GM12878 (cell line): ENCODE data around the gene HBD. TPM values are rescaled to one million over a fixed set of nuclear protein-coding genes. Genes with fewer than 3 reads are reported as not detected.
"Not testable (repeated sequence)": the region's sequence is repeated elsewhere in the genome, so short reads cannot be mapped to it uniquely, and the experiment has no call there.

ENCODE experiments used
- ATAC-seq: fragments of 200-7000 bp; cut with Tn5 transposase; 3 replicates; pipeline ENCODE4 v1.9.1; 2020; ENCODE audit warnings: mild to moderate bottlenecking, moderate library complexity
- BruUV-seq: library from RNA; stranded (reverse); fragments of 400-500 nt; replicated peaks from 2 replicates; lab custom pipeline; 2021; lab: Mats Ljungman, UMichigan
- CTCF ChIA-PET: fragments of 300-600 bp; sonication (Branson Sonifier 250); formaldehyde crosslinking; extraction: SDS; loops from one replicate; lab custom pipeline; 2021; ENCODE audit warnings: inconsistent platforms; lab: Yijun Ruan, JAX
- POLR2A ChIA-PET: fragments of 350-600 bp; formaldehyde crosslinking; extraction: SDS; loops from one replicate; lab custom pipeline; 2021; ENCODE audit warnings: inconsistent platforms; lab: Charles Lee
- RAD21 ChIA-PET: fragments of 300-600 bp; sonication (Branson Sonifier 250); formaldehyde crosslinking; loops from one replicate; lab custom pipeline; 2023; ENCODE audit warnings: antibody characterized with exemption; ENCODE audit not compliant: unreplicated experiment; lab: Charles Lee
- SMC1A ChIA-PET: fragments of 300-600 bp; sonication (Branson Sonifier 250); formaldehyde crosslinking; loops from one replicate; lab custom pipeline; 2023; ENCODE audit not compliant: unreplicated experiment, uncharacterized antibody; lab: Charles Lee
- DNase-seq: peaks from one replicate; pipeline ENCODE4 v3.0.0-alpha.2; 2011; ENCODE audit warnings: low read depth, low spot score
- FAIRE-seq: peaks from 3 replicates; lab custom pipeline; 2011; peaks lifted over from hg19 to GRCh38; lab: Jason Lieb, UNC
- H2AFZ ChIP-seq: 2 replicates; pipeline ENCODE4 v1.6.0; 2011; ENCODE audit warnings: low read depth, low read length, control low read depth; ENCODE audit not compliant: control insufficient read depth
- H3K27ac ChIP-seq: 2 replicates; pipeline ENCODE4 v1.5.1; 2011; ENCODE audit warnings: control low read depth; ENCODE audit not compliant: control insufficient read depth, insufficient read depth
- H3K27me3 ChIP-seq, 2 experiments: replicated peaks in 1 of 2; 2 replicates each; pipeline versions ENCODE4 v1.6.0 to v1.6.1; 2011; ENCODE audit warnings: low read length in 1 of 2; ENCODE audit not compliant: control insufficient read depth in 2 of 2, insufficient read depth in 2 of 2
- H3K36me3 ChIP-seq, 2 experiments: 2 replicates each; pipeline ENCODE4 v1.5.1; 2011; ENCODE audit warnings: low read length in 1 of 2; ENCODE audit not compliant: control insufficient read depth in 2 of 2, insufficient read depth in 2 of 2
- H3K4me1 ChIP-seq: 2 replicates; pipeline ENCODE4 v1.6.1; 2011; ENCODE audit warnings: mild to moderate bottlenecking, low read length, moderate library complexity, mixed read lengths; ENCODE audit not compliant: control insufficient read depth, insufficient read depth
- H3K4me2 ChIP-seq: 2 replicates; pipeline ENCODE4 v1.6.0; 2011; ENCODE audit warnings: control low read depth; ENCODE audit not compliant: control insufficient read depth, insufficient read depth
- H3K4me3 ChIP-seq: fragments of 200-600 bp; sonication (generic); 2 replicates; pipeline ENCODE4 v1.5.1; 2016
- H3K79me2 ChIP-seq: 2 replicates; pipeline ENCODE4 v1.6.0; 2011; ENCODE audit warnings: low read length; ENCODE audit not compliant: control insufficient read depth, insufficient read depth
- H3K9ac ChIP-seq: 2 replicates; pipeline ENCODE4 v1.8.0; 2011; ENCODE audit warnings: low read length, control low read depth, mixed read lengths; ENCODE audit not compliant: control insufficient read depth, insufficient read depth
- H3K9me3 ChIP-seq: replicated peaks from 3 replicates; pipeline ENCODE4 v1.5.1; 2011; ENCODE audit warnings: mild to moderate bottlenecking, low read length; ENCODE audit not compliant: control insufficient read depth, insufficient read depth
- H4K20me1 ChIP-seq: 2 replicates; pipeline ENCODE4 v1.6.0; 2011; ENCODE audit not compliant: control insufficient read depth, insufficient read depth
- BRCA1 ChIP-seq: IDR thresholded peaks from 2 replicates; pipeline ENCODE4 v1.6.1; 2011; ENCODE audit warnings: low read depth, low read length, improper control_type of control experiment
- DPF2 ChIP-seq: fragments of 450-650 bp; IDR thresholded peaks from 2 replicates; pipeline ENCODE4 v1.6.1; 2017; ENCODE audit warnings: mild to moderate bottlenecking
- HDAC6 ChIP-seq: fragments of 200-600 bp; sonication (generic); IDR thresholded peaks from one replicate; pipeline ENCODE4 v1.8.0; 2017; ENCODE audit warnings: antibody characterized with exemption; ENCODE audit not compliant: unreplicated experiment
- PAX5 ChIP-seq: IDR thresholded peaks from 2 replicates; pipeline ENCODE4 v1.6.1; 2011; ENCODE audit warnings: low read depth, low read length, borderline replicate concordance
- PAX8 ChIP-seq: fragments of 450-650 bp; IDR thresholded peaks from 2 replicates; pipeline ENCODE4 v1.6.1; 2017; ENCODE audit warnings: mild to moderate bottlenecking, moderate library complexity
- PML ChIP-seq: IDR thresholded peaks from 2 replicates; pipeline ENCODE4 v1.6.1; 2012; ENCODE audit warnings: low read length, inconsistent platforms
- ZNF24 ChIP-seq: fragments of 450-650 bp; IDR thresholded peaks from 2 replicates; pipeline ENCODE4 v1.6.1; 2017; ENCODE audit warnings: antibody characterized with exemption, mild to moderate bottlenecking
- WGBS: methylation state at CpG from one replicate; pipeline ENCODE4 v1.1.6; 2016; ENCODE audit warnings: low lambda C conversion rate; ENCODE audit not compliant: insufficient replicate concordance, insufficient coverage; ENCODE audit errors: missing lambda C conversion rate; 5-methylcytosine and 5-hydroxymethylcytosine counted together
- in situ Hi-C: fragments of 300-500 bp; cut with MboI; formaldehyde crosslinking; loops from 9 replicates; pipeline ENCODE4 v1.14.3; 2018; ENCODE audit warnings: mixed read lengths
- intact Hi-C: fragments of 100-400 bp; cut with micrococcal nuclease; formaldehyde crosslinking; loops from one replicate; pipeline ENCODE4 v1.14.2; 2022; ENCODE audit not compliant: unreplicated experiment
- polyA plus RNA-seq, 11 experiments: library from polyadenylated mRNA; depleted of rRNA in 4 of 11; unstranded in 6 of 11; stranded (reverse) in 5 of 11; fragments of >200 nt; fragmentation: Nextera tagmentation in 4 of 11; fragmentation: Illumina TruSeq in 1 of 11; extraction: Ambion mirVana in 4 of 11; extraction: Trizol in 1 of 11; gene quantifications; 1 replicate in 1 of 11; 2 replicates in 10 of 11; pipeline versions ENCODE4 v1.2.1 to v1.2.3, GENCODE V29; 2011 to 2016; ENCODE audit warnings: inconsistent platforms in 2 of 11, missing spikeins in 2 of 11, low read depth in 1 of 11
- total RNA-seq, 4 experiments: library from RNA; depleted of rRNA in 3 of 4; stranded (reverse); fragments of >200 nt in 3 of 4; fragmentation: Illumina TruSeq in 1 of 4; extraction: Trizol in 1 of 4; gene quantifications; 2 replicates each; pipeline versions ENCODE4 v1.2.1 to v1.2.3, GENCODE V29; 2013 to 2021
- TF ChIP-seq, protein P1 (sequence below): fragments of 450-650 bp; IDR thresholded peaks from 2 replicates; pipeline ENCODE4 v1.6.1; 2017; ENCODE audit warnings: mild to moderate bottlenecking, moderate library complexity

HBD gene
- total and polyA plus RNA-seq, 10 of the 15 experiments (the other 5 are each of a cell fraction or from before 2014, with no cell fraction given): 0.11 to 0.32 TPM; not detected in 8

DNA sequence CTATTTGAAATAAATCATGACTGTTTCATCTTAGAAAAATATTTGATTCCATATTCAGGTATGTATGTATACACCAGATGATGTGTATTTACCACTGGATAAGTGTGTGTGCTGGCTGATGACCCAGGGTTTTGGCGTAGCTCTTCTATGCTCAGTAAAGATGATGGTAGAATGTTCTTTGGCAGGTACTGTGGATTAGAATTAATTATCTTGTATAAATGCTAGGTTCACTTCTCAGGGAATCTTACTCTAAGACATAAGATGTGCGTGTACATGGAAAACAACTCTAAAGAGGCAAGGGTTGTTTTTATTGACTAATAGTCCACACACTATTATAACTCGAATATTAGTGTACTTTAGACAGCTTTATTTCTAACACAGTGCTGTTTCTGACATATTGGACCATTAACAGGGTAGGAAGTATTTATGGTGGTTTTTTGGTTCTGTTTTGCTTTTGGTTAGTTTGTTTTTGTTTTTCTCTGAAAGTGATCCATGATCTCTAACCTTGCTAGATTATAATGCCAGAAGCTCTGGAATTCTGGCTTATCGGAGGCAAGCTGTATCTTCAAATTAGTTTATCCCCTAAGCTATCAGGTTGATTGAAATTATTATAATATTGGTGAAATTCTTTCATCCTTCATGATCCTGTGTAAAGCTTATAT, 16.4 kb upstream of the HBD start (continued):
- no peak for TF ChIP-seq PAX5
- TF ChIP-seq PAX8: no peak
- no peak for TF ChIP-seq PML
- TF ChIP-seq ZNF24: no peak
- no peak for TF ChIP-seq HDAC6
- TF ChIP-seq BRCA1: no peak
- TF ChIP-seq DPF2: no peak
- TF ChIP-seq, protein P1, sequence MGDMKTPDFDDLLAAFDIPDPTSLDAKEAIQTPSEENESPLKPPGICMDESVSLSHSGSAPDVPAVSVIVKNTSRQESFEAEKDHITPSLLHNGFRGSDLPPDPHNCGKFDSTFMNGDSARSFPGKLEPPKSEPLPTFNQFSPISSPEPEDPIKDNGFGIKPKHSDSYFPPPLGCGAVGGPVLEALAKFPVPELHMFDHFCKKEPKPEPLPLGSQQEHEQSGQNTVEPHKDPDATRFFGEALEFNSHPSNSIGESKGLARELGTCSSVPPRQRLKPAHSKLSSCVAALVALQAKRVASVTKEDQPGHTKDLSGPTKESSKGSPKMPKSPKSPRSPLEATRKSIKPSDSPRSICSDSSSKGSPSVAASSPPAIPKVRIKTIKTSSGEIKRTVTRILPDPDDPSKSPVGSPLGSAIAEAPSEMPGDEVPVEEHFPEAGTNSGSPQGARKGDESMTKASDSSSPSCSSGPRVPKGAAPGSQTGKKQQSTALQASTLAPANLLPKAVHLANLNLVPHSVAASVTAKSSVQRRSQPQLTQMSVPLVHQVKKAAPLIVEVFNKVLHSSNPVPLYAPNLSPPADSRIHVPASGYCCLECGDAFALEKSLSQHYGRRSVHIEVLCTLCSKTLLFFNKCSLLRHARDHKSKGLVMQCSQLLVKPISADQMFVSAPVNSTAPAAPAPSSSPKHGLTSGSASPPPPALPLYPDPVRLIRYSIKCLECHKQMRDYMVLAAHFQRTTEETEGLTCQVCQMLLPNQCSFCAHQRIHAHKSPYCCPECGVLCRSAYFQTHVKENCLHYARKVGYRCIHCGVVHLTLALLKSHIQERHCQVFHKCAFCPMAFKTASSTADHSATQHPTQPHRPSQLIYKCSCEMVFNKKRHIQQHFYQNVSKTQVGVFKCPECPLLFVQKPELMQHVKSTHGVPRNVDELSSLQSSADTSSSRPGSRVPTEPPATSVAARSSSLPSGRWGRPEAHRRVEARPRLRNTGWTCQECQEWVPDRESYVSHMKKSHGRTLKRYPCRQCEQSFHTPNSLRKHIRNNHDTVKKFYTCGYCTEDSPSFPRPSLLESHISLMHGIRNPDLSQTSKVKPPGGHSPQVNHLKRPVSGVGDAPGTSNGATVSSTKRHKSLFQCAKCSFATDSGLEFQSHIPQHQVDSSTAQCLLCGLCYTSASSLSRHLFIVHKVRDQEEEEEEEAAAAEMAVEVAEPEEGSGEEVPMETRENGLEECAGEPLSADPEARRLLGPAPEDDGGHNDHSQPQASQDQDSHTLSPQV: no peak

DNA sequence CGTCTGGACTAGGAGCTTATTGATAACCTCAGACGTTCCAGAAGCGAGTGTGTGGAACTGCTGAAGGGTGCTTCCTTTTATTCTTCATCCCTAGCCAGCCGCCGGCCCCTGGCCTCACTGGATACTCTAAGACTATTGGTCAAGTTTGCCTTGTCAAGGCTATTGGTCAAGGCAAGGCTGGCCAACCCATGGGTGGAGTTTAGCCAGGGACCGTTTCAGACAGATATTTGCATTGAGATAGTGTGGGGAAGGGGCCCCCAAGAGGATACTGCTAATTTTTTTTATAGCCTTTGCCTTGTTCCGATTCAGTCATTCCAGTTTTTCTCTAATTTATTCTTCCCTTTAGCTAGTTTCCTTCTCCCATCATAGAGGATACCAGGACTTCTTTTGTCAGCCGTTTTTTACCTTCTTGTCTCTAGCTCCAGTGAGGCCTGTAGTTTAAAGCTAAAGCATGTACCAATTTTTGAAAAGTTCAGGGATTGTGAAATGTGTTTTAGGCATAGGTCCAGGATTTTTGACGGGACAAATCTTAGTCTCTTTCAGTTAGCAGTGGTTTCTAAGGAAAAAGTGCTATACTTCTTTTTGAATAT, 15.6 kb upstream of the HBD start, which contains the start of gene HBG1:
HBG1 (minus strand) TSS at position 51 of the 590 bp plus-strand sequence. CDS start 53 bp downstream, outside the sequence.
- H3K9ac ChIP-seq, CTCF ChIA-PET, POLR2A ChIA-PET, in situ Hi-C loops, H3K4me3 ChIP-seq, BruUV-seq, RAD21 ChIA-PET, H3K27me3 ChIP-seq, H3K79me2 ChIP-seq, DNase-seq, ATAC-seq, SMC1A ChIA-PET, H2AFZ ChIP-seq, H3K27ac ChIP-seq, intact Hi-C loops, FAIRE-seq, H3K36me3 ChIP-seq, H3K4me2 ChIP-seq, H4K20me1 ChIP-seq, H3K9me3 ChIP-seq, H3K4me1 ChIP-seq: not testable (repeated sequence)
- 0% methylated on average over 3 of the region's 9 CpGs for WGBS

DNA sequence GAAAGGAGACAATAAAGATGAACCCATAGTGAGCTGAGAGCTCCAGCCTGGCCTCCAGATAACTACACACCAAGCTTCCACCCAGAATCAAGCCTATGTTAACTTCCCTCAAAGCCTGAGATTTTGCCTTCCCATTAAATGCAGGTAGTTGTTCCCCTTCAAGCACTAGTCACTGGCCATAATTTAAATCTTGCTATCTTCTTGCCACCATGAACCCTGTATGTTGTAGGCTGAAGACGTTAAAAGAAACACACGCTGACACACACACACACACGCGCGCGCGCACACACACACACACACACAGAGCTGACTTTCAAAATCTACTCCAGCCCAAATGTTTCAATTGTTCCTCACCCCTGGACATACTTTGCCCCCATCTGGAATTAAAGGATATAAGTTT, 14.2 kb upstream of the HBD start:
- BruUV-seq: not testable (repeated sequence)

More for the DNA sequence above, 14.2 kb upstream of the HBD start:
- H3K79me2 ChIP-seq, ATAC-seq, intact Hi-C loops, FAIRE-seq, POLR2A ChIA-PET, H3K27me3 ChIP-seq, H3K27ac ChIP-seq, SMC1A ChIA-PET, in situ Hi-C loops, RAD21 ChIA-PET, H3K4me3 ChIP-seq, H3K4me1 ChIP-seq, DNase-seq, H3K9ac ChIP-seq, H3K36me3 ChIP-seq, CTCF ChIA-PET, H3K4me2 ChIP-seq, H2AFZ ChIP-seq, H3K9me3 ChIP-seq, H4K20me1 ChIP-seq: not testable (repeated sequence)
- WGBS: 89% methylated on average over 7 of the region's 7 CpGs
